ENCODE results near the gene MRPL24.
"Not testable (repeated sequence)": the region's sequence is repeated elsewhere in the genome, so short reads cannot be mapped to it uniquely, and the experiment has no call there.

The MRPL24 gene

DNA sequence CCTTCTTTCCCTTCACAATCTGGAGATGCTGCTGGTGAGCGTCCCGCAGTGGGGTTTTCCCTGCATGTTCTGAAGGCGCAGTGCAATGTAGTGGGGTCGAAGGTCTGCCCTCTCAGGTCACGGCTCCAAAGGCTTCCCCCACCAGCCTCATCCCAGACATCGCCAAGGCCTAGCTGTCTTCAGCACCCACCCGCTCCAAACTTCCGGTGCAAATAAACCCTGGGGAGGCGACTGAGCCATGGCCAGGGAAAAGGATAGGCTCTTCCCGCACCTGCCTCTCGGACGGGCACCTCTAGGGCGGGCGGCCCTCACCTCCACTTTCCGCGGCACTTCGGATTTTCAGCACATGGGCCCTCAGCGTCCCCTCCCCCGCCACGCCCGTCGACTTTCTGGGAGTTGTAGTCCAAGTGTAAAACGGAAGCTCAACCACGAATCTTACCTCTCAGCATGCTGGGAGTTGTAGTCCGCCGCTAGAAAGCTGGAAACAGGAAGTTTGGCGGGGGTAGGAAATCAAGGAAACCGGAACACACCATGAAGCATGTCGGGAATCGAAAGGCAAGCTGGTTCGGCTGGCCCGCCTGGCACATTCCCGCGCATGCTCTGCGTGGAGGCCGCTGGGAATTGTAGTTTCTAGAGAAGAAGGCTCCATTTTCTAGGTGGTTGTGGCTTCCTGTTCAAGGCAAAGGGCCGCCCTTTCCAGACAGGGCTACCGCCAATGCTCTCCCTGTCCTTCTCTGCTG, at the start of gene MRPL24:
MRPL24 (minus strand) TSS at position 348 of the 740 bp plus-strand sequence. CDS start 2,384 bp downstream, outside the sequence.
- peak; percentile 99 for DNase-seq

DNA sequence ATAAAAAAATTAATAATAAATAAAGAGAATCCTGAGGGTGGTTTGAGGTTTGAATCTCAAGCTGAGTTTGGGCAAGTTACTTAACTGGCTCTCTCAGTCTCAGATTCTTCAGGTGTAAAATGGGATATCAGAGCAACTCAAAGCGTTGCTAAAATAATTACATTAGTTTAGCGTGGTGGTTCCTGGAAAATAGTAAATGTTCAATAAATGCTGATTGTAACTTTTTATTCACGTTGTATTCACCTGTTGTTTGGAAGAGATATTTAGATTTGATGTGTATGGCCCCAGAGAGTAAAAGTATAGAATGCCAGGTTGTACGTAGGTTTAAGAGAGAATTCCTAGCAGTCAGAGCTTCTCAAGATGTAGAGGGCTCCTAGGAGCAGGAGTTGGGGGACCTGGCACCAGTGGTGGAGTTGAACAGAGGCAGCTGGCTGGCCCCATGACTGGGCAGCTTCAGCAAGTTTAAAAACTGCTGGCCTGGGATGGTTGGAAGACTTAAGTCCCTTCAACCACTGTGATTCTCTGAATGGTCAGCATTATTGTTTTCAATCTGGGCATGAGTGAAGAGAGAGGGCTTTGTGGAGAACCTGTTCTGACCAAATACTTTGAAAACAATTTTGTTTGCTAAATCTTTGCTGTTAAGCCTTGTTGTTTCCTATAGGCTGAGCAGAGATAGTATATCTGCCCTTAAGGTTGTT, 48.9 kb upstream of the MRPL24 start:
- no peak for DNase-seq

GRCh38 chr1:156788136-156788535, 47.2 kb upstream of the MRPL24 start:
- DNase-seq, result no peak

GRCh38 chr1:156786640-156787039, 45.8 kb upstream of the MRPL24 start:
- no peak for DNase-seq

GRCh38 chr1:156785458-156785857, 44.6 kb upstream of the MRPL24 start:
- DNase-seq, result no peak

DNA sequence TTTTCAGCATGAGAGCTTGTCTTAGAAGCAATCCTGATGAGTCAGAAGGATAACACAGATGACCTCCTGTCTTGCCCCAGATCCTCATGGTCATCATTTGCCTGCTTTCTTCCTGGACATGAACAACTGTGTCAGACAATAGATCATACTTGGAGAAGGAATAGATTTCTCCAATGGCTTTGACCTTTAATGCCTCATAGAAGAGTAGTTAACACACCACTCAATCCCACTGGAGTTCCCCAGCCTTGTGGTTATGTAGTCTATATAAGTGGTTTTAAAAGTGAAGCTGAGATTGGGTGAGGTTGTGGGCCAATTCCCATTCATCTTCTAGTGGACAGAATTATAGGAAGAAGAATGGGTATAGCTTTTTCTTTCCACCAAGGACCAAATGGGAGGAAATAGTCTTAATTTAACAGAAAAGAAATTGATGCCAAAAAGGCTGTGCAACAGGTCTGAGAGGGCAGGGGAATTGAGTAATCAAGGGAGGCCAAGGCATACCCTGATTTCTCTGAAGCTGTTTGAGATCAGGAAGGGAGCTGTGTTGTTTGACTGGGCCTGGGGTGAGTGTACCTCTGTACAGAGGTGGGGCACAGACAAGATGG, 40.8 kb upstream of the MRPL24 start:
- DNase-seq, result no peak

DNA sequence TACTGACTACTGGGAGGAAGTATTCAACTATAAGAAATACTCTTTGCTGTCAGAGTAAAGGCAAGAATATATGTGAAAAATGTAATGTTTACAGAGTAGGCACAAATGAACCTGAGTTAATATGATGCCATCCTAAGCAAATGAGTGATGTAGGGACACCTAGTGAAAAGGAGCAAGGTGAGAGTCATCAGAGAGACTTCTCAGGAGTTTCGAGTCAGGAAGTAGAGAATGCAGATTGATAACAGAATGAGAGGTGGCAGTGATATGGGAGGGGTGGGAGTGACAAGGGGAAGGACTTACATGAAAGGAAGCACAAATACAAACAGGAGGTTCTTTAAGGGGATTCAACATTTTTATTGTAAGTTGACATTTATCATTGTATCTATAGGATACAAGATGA, 36.7 kb upstream of the MRPL24 start:
- no peak for DNase-seq

DNA sequence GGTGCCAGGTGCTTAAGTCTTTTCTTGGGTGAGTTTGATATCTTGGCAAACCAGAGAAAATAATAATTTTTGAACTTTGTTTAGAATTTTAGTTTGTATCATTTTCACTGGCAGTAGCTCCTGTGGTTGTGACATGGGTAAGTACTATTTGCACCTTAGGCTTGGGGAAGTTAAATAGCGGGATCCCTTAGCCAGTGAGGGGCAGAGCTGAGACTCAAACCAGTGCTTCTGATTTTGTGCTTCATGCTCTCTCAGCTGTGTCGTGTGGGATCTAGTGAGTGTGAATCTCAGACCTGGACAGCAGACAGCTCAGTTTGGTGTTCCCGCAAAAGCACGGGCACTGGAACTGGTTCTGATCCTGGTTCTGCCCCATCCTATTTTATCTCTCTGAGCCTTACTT, 36.1 kb upstream of the MRPL24 start:
- no peak for DNase-seq

GRCh38 chr1:156775799-156776198, 34.9 kb upstream of the MRPL24 start:
- no peak for DNase-seq

DNA sequence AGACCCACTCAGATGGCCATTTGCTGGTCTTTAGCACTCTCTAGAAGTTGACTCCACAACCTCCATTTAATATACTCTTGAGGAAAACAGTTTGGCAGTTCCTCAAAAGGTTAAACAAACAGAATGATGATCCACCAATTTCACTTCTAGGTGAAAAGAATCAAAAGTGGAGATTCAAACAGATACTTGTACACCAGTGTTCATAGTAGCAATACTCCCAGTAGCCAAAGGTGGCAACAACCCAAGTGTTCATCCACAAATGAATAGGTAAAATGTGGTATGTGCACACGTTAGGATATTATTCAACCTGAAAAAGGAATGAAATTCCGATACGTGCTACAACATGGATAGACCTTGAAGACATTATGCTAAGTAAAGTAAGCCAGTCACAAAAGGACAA, 32.7 kb upstream of the MRPL24 start:
- DNase-seq, result no peak

DNA sequence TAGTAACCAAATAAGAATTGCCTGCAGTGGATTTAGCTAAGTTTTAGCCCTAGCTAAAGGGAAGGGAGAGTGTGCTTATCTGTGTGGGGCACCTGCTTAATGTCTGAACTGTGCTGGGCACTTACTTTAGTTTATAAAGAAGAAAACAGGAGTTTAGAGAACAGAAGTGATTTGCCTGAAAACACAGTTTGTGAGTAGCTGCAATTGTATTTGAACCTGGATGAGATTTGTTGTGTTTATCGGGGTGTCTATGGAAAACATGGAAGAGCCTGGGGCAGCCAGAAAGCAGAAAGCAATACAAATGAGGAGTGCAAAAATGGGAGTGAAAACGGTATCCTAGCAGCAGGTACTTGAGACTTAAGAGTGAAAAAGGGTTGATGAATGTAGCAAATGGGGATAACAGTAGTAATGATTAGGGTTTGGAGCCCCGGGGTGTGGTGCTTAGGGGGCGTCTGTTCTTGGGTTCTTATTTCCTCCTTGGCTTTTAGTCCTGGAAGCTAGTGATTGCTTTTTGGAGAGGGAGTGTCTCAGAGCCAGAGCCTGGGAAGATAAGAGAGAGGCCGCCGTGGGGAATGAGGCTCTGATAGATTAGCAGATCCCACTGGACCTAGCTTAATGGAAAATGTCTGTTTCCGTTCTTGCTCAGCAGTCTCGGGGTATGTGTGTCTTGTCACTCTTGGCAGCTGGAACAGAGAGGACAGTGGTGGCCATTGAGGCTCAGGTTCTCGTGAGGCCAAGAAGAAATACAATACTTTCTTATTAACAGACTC, 32.0 kb upstream of the MRPL24 start:
- DNase-seq, result peak; percentile 16

DNA sequence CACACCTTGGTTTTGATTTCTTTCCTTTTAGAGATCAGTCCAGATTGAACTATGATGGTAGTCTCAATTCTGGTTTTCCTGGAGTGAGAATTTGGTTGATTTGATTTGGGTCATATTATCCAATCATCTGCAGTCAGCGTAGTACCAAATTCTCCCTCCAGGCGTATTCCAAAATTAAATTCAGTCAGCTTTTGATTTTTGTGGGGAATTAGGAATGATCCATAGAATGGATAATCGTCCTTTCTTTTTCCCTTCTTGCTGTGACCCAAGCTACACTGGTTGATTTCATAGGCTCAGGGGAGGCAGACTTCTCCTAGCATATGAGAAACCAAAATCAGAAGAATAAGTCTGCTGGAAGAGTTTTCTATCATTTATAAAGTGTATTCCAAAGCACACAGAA, 31.3 kb upstream of the MRPL24 start:
- no peak for DNase-seq

DNA sequence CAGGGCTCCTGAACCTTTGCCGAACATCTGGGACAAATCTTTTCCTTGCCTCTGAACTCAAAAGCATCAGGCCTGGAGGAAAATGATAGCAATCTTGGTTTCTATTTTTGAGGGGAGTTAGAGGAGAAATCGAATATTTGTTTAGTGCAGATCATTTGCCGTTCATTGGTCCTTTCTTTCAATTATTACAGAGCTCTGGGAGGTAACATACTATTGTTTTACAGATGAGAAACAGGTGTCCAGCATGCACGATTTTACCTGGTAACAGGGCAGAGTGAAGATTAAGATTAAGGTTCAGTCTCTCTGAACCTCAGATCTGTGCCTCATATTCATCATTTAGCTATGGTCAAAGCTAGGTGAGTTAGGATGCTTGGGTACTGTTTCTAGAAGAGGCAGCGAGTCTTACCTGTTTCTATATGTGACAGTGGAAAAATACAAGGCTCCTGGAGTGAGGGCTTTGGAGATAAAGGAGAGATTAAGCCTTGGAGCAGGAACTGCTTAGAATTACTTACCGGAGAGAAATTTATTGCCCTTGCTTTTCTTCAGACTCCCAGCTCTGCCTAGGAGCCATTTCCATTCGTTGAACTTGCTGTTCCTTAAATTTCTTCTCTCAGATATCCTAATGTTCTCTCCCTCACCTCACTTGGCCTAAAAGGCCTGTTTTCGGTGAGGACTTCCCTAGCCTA, 27.9 kb upstream of the MRPL24 start:
- no peak for DNase-seq

DNA sequence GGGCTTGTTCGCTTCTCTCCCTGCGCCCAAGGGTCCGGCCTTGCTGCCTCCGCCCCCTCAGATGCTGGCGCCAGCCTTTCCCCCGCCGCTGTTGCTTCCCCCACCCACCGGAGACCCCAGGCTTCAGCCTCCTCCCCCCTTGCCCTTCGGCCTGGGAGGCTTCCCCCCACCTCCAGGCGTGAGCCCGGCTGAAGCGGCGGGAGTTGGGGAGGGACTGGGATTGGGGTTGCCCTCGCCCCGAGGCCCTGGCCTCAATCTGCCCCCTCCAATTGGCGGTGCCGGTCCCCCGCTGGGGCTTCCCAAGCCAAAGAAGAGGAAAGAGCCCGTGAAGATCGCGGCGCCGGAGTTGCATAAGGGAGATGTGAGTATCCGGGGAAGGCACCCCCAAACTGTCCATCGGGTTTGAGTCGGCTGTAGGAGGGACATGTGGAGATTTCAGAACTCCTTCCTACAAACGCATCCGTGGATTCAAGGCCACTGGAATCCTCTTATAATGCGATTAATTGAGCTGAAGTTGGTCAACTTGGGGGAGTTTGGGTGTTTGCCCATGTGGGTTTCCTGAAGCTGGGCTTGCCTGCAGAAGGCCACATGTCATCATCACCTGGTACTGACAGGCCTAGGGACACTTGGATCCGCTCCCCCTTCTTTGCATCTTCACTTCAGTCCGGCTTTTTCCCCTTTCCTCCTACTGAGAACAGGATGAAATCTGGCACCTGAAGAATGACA, 27.2 kb upstream of the MRPL24 start:
- no peak for DNase-seq

- peak; percentile 99 for DNase-seq
Measured at GRCh38 chr1:156767101-156767878, 26.4 kb upstream of the MRPL24 start, which contains the start of gene PRCC. Gene PRCC (plus strand): TSS chr1:156767535. CDS start chr1:156767772, 237 bp downstream.

DNA sequence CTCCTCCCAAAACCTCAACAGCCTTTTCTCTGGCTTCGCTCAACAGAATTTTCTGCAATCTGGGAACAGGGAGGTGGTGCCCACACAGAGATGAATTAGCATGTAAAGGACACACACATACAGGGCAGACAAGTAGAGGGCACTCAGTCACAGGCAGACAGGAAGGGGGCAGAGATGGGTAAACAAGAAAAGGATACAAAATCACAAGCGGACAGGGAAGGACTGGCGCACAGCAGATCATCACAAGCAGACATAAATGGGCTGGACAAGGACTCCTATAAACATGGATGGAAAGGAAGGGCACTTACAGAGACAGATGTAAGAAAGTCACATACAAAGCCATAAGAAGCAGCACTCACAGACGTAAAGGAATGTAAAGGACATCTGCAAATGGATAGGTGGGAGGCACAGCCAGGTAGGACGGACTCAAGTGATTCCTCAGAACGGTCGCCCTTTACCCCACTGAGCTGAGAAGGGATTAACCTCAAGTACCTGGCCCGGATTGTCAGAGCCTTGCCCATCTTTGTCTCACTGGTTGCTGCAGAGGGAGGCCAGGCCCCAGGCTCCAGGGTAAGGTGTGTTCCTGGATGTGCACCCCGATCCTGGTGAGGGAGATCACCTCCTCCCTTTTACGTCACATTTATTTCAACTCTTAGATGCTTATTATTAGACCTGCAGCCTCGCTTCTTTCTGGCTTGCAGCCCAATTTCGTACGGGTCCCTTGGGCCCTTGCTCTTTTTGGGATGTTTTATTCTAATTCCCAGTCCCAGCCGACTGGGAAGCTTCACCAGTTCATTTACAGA, 25.6 kb upstream of the MRPL24 start:
- no peak for DNase-seq

GRCh38 chr1:156765666-156766065, 24.8 kb upstream of the MRPL24 start:
- DNase-seq, result no peak

- not testable (repeated sequence) for DNase-seq
Measured at GRCh38 chr1:156765136-156765535, 24.2 kb upstream of the MRPL24 start.

DNA sequence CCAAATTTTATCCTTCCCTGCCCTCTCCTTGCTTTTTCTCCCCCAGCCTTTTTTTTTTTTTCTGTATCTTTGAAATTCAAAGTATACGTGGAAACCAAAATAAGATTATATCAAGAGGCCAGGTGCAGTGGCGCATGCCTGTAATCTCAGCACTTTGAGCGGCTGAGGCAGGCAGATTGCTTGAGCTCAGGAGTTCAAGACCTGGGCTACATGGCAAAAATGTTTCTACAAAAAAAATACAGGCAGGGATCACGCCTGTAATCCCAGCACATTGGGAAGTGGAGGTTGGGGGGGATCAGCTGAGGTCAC, 19.9 kb upstream of the MRPL24 start:
- DNase-seq, result no peak

GRCh38 chr1:156760092-156760795, 19.4 kb upstream of the MRPL24 start:
- no peak for DNase-seq
